Endodermal cell (in vitro differentiated cells): ENCODE results near the gene INF2. TPM values are rescaled to one million over a fixed set of nuclear protein-coding genes. Genes with fewer than 3 reads are reported as not detected.

Experiments
- DNase-seq: peaks from one replicate; pipeline ENCODE4 v3.0.0-alpha.2; 2017
- H3K27ac ChIP-seq: 2 replicates; pipeline ENCODE4 v1.5.1; 2013; ENCODE audit warnings: mild to moderate bottlenecking, low read depth, low read length, moderate library complexity
- H3K27me3 ChIP-seq: 2 replicates; pipeline ENCODE4 v1.6.1; 2013; ENCODE audit warnings: mild to moderate bottlenecking, low read length, moderate library complexity; ENCODE audit not compliant: insufficient read depth, control insufficient read depth, poor library complexity, severe bottlenecking
- H3K36me3 ChIP-seq: 2 replicates; pipeline ENCODE4 v1.7.0; 2013; ENCODE audit warnings: mild to moderate bottlenecking, low read length, moderate library complexity; ENCODE audit not compliant: control insufficient read depth, insufficient read depth
- H3K4me1 ChIP-seq: one replicate; pipeline ENCODE4 v1.7.0; 2013; ENCODE audit warnings: low read length; ENCODE audit not compliant: control insufficient read depth, insufficient read depth
- H3K4me3 ChIP-seq: 2 replicates; pipeline ENCODE4 v1.5.1; 2013; ENCODE audit warnings: mild to moderate bottlenecking, low read length, moderate library complexity
- H3K9ac ChIP-seq: 2 replicates; pipeline ENCODE4 v1.6.1; 2013; ENCODE audit warnings: mild to moderate bottlenecking, low read length, moderate library complexity; ENCODE audit not compliant: poor library complexity, severe bottlenecking; ENCODE audit errors: extremely low read depth
- H3K9me3 ChIP-seq: 2 replicates; pipeline ENCODE4 v1.6.1; 2013; ENCODE audit warnings: mild to moderate bottlenecking, low read length, moderate library complexity; ENCODE audit not compliant: control insufficient read depth
- H3K27ac Mint-ChIP-seq: 2 replicates; pipeline ENCODE4 v1.8.0; 2020; ENCODE audit warnings: mixed read lengths
- H3K27me3 Mint-ChIP-seq: 2 replicates; pipeline ENCODE4 v1.8.0; 2021; ENCODE audit warnings: mild to moderate bottlenecking, mixed read lengths; ENCODE audit not compliant: insufficient read depth
- H3K36me3 Mint-ChIP-seq: 2 replicates; pipeline ENCODE4 v1.8.0; 2020; ENCODE audit warnings: low read depth, mixed read lengths
- H3K4me1 Mint-ChIP-seq: 2 replicates; pipeline ENCODE4 v1.8.0; 2020; ENCODE audit warnings: mixed read lengths
- H3K4me3 Mint-ChIP-seq: 2 replicates; pipeline ENCODE4 v1.8.0; 2020; ENCODE audit warnings: mild to moderate bottlenecking, moderate library complexity, mixed read lengths
- H3K9me3 Mint-ChIP-seq: 2 replicates; pipeline ENCODE4 v1.8.0; 2020; ENCODE audit warnings: mild to moderate bottlenecking, mixed read lengths
- WGBS, 2 experiments: methylation state at CpG; one replicate each; pipeline versions ENCODE4 v1.1.5 to v1.1.7; 2013; ENCODE audit warnings: missing lambda C conversion rate in 2 of 2, mixed read lengths in 1 of 2; ENCODE audit not compliant: insufficient coverage in 1 of 2, insufficient read length in 1 of 2; 5-methylcytosine and 5-hydroxymethylcytosine counted together
- total RNA-seq, 2 donors: library from RNA; stranded (reverse); fragmentation: NEBNext Ultra II Directional in 1 of 2; extraction: Animal tissue kit (Norgen Biotek cat#: 25700) in 1 of 2; gene quantifications; 2 replicates in 1 of 2; 3 replicates in 1 of 2; pipeline ENCODE4 v1.2.1, GENCODE V29; 2021
- TF ChIP-seq, protein P1 (sequence below): fragments of 200-600 bp; sonication (generic); conservative IDR thresholded peaks from 2 replicates; pipeline ENCODE4 v1.5.0; 2021; ENCODE audit warnings: antibody characterized with exemption, mild to moderate bottlenecking

INF2 gene
- total RNA-seq, 2 donors from 2014 or later, result 99.7 to 114 TPM

DNA sequence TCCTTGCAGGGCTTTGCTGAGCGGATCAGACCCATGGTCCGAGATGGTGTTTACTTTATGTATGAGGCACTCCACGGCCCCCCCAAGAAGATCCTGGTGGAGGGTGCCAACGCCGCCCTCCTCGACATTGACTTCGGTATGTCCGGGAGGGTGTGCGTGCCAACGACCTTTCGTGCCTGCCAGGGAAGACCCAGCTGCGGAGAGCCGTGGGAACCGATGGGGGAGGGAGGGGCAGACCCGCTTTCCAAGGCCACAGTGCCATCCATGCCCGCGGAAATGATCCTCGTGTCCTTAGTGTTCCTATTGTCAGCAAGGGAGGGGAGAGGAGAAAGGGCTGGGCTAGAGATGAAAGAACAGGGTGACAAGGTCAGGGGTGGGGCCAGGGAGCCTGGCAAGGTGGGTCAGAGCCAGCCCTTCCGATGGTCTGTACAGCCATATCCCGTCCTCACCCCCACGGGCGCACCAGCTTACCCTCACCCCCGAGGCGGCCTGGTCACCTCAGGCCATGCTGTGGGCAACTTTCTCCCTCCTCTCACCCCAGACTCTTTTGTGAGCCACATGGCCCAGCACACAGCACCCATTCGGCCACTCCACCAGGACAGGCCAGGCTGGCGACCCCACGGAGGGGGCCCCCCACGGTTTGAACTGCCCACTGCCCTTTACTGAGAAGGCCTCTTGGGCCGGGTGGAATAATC lies 51.8 kb downstream of the INF2 start:
- Mint-ChIP-seq H3K27ac (no peak overlapping the region), H3K9me3 (no peaks in the 10 kb centered on the region), H3K27me3 (no peaks in the 10 kb centered on the region), H3K4me1 (no peaks in the 10 kb centered on the region), H3K4me3 (no peak overlapping the region), H3K36me3 (peaks cover 10% of the 10 kb centered on the region)
- Histone ChIP-seq H3K27ac (no peak overlapping the region), H3K27me3 (no peaks in the 10 kb centered on the region), H3K9me3 (no peaks in the 10 kb centered on the region), H3K4me1 (no peaks in the 10 kb centered on the region), H3K9ac (no peak overlapping the region), H3K4me3 (no peak overlapping the region), H3K36me3 (no peaks in the 10 kb centered on the region)
- 93 to 95% methylated on average over 19 to 29 of the region's 29 CpGs for WGBS, 2 experiments
- TF ChIP-seq, protein P1, sequence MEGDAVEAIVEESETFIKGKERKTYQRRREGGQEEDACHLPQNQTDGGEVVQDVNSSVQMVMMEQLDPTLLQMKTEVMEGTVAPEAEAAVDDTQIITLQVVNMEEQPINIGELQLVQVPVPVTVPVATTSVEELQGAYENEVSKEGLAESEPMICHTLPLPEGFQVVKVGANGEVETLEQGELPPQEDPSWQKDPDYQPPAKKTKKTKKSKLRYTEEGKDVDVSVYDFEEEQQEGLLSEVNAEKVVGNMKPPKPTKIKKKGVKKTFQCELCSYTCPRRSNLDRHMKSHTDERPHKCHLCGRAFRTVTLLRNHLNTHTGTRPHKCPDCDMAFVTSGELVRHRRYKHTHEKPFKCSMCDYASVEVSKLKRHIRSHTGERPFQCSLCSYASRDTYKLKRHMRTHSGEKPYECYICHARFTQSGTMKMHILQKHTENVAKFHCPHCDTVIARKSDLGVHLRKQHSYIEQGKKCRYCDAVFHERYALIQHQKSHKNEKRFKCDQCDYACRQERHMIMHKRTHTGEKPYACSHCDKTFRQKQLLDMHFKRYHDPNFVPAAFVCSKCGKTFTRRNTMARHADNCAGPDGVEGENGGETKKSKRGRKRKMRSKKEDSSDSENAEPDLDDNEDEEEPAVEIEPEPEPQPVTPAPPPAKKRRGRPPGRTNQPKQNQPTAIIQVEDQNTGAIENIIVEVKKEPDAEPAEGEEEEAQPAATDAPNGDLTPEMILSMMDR, result no peak
- no peak for DNase-seq

DNA sequence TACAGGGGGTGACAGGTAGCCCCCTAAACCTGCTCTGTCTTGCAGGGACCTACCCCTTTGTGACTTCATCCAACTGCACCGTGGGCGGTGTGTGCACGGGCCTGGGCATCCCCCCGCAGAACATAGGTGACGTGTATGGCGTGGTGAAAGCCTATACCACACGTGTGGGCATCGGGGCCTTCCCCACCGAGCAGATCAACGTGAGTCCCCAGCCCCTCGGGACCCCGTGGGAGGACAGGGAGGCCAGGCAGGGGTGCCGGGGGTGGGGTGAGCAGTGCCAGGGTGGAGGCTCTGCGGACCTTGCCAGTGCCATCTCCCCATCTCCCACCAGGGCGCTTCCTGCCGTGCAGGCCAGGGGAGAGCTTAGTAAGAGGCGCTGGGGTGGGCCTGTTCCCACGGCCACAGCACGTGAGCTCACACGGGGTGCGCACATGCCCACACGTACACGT lies 52.4 kb downstream of the INF2 start:
- no peak overlapping the region for H3K4me3 Mint-ChIP-seq
- no peaks in the 10 kb centered on the region for H3K4me1 Mint-ChIP-seq
- 92 to 93% methylated on average over 11 to 23 of the region's 23 CpGs for WGBS, 2 experiments
- H3K27me3 ChIP-seq, result no peaks in the 10 kb centered on the region
- H3K36me3 Mint-ChIP-seq, result peaks cover 10% of the 10 kb centered on the region
- TF ChIP-seq, protein P1, result no peak
- H3K36me3 ChIP-seq, result no peaks in the 10 kb centered on the region
- DNase-seq, result no peak
- no peak overlapping the region for H3K9ac ChIP-seq
- no peaks in the 10 kb centered on the region for H3K9me3 Mint-ChIP-seq
- no peaks in the 10 kb centered on the region for H3K4me1 ChIP-seq
- no peaks in the 10 kb centered on the region for H3K9me3 ChIP-seq
- no peak overlapping the region for H3K4me3 ChIP-seq
- no peak overlapping the region for H3K27ac Mint-ChIP-seq
- H3K27me3 Mint-ChIP-seq, result no peaks in the 10 kb centered on the region
- H3K27ac ChIP-seq, result no peak overlapping the region

DNA sequence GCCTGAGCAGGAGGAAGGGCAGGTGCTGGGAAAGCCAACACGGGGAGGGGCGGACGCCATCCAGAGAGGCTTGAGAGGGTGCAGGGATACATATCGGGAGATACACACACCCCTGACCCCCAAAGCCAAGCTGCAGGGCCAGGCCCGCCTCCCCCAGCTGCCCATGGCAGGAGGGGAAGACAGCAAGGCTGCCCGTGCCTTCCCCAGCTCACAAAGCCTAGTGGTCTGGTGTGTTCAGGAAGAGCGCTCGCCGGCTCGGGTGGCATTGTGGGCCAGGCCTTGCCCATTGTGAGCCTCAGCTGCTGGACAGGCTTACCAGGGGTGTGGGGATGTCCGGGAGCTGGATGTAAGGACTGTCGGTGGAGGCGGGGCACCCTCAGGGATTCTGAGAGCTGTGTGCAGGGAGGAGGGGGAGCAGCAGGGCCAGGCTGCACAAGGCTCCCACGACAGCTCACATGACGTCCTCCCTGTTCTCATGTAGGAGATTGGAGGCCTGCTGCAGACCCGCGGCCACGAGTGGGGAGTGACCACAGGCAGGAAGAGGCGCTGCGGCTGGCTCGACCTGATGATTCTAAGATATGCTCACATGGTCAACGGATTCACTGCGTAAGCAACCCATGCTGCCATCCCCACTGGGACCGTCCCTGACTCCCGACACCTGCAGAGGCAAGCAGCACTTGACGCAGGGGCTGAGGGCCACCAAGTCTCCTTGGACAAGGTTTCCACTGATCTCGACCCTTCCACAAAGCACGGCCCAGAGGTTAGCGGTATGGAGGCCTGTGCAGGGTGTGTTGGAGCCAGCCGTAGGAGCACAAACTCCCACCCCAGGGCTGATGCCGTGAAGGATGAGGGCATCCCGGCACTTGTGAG lies 53.4 kb downstream of the INF2 start:
- H3K4me1 Mint-ChIP-seq, result no peaks in the 10 kb centered on the region
- H3K36me3 Mint-ChIP-seq, result peaks cover 10% of the 10 kb centered on the region
- H3K27me3 Mint-ChIP-seq, result no peaks in the 10 kb centered on the region
- no peaks in the 10 kb centered on the region for H3K36me3 ChIP-seq
- H3K4me3 Mint-ChIP-seq, result no peak overlapping the region
- H3K4me3 ChIP-seq, result no peak overlapping the region
- H3K27ac ChIP-seq, result no peak overlapping the region
- no peaks in the 10 kb centered on the region for H3K27me3 ChIP-seq
- no peaks in the 10 kb centered on the region for H3K9me3 Mint-ChIP-seq
- 93 to 95% methylated on average over 26 to 30 of the region's 32 CpGs for WGBS, 2 experiments
- no peaks in the 10 kb centered on the region for H3K9me3 ChIP-seq
- DNase-seq, result no peak
- TF ChIP-seq, protein P1, result no peak
- H3K27ac Mint-ChIP-seq, result no peak overlapping the region
- H3K4me1 ChIP-seq, result no peaks in the 10 kb centered on the region
- no peak overlapping the region for H3K9ac ChIP-seq
